GM12891 (cell line): ENCODE data around the gene KIAA1958.

Experiments
- PAX5 ChIP-seq: IDR thresholded peaks from 2 replicates; pipeline ENCODE4 v1.6.1; 2011; ENCODE audit warnings: low read length, moderate library complexity, mild to moderate bottlenecking; ENCODE audit not compliant: insufficient read depth, severe bottlenecking
- POLR2A ChIP-seq: IDR thresholded peaks from 2 replicates; pipeline ENCODE4 v1.6.1; 2011; ENCODE audit warnings: low read depth, low read length, control low read depth
- POLR2AphosphoS5 ChIP-seq: IDR thresholded peaks from 2 replicates; pipeline ENCODE4 v1.6.1; 2011; ENCODE audit warnings: low read depth, low read length, control low read depth
- POU2F2 ChIP-seq: IDR thresholded peaks from 2 replicates; pipeline ENCODE4 v1.6.1; 2011; ENCODE audit warnings: low read depth, mild to moderate bottlenecking, control low read depth, low read length, moderate library complexity
- SPI1 ChIP-seq: IDR thresholded peaks from 2 replicates; pipeline ENCODE4 v1.6.1; 2011; ENCODE audit warnings: low read depth, low read length, control low read depth
- TAF1 ChIP-seq: IDR thresholded peaks from 2 replicates; pipeline ENCODE4 v1.6.1; 2011; ENCODE audit warnings: low read depth, low read length, control low read depth

GRCh38 chr9:112552229-112553056, 65.8 kb downstream of the KIAA1958 start:
- TF ChIP-seq TAF1 (no peak), POLR2A (no peak), POLR2AphosphoS5 (no peak), SPI1 (no peak), POU2F2 (no peak), PAX5 (no peak)
